Lung (tissue), 12 donors: Measurements from ENCODE around the gene ASB6. TPM values are rescaled to one million over a fixed set of nuclear protein-coding genes. Genes with fewer than 3 reads are reported as not detected.

Experiments used
- ATAC-seq: fragments of 200-7000 bp; cut with Tn5 transposase; one replicate; pipeline ENCODE4 v1.9.1; 2020; ENCODE audit warnings: moderate number of reproducible peaks; ENCODE audit not compliant: insufficient read depth, low FRiP score
- DNase-seq, 3 donors: peaks; one replicate each; pipeline ENCODE4 v3.0.0-alpha.2; 2013 to 2017
- H3K27ac ChIP-seq, 2 donors: one replicate each; pipeline ENCODE4 v1.5.1; 2013; ENCODE audit warnings: mild to moderate bottlenecking in 2 of 2, moderate library complexity in 2 of 2, control low read depth in 1 of 2, inconsistent platforms in 1 of 2, low read depth in 1 of 2, low read length in 1 of 2
- H3K27me3 ChIP-seq, 3 donors: one replicate each; pipeline ENCODE4 v1.5.1; 2013; ENCODE audit warnings: low read length in 2 of 3; ENCODE audit not compliant: control insufficient read depth in 3 of 3, insufficient read depth in 3 of 3
- H3K36me3 ChIP-seq, 4 donors: one replicate each; pipeline ENCODE4 v1.5.1; 2013; ENCODE audit warnings: low read length in 4 of 4, mild to moderate bottlenecking in 1 of 4, moderate library complexity in 1 of 4; ENCODE audit not compliant: control insufficient read depth in 4 of 4, insufficient read depth in 4 of 4
- H3K4me1 ChIP-seq, 5 donors: one replicate each; pipeline ENCODE4 v1.5.1; 2013; ENCODE audit warnings: low read length in 5 of 5, mild to moderate bottlenecking in 2 of 5, moderate library complexity in 1 of 5; ENCODE audit not compliant: control insufficient read depth in 5 of 5, insufficient read depth in 5 of 5
- H3K4me3 ChIP-seq: one replicate; pipeline ENCODE4 v1.5.1; 2013; ENCODE audit warnings: mild to moderate bottlenecking, control low read depth, moderate library complexity
- H3K9ac ChIP-seq, 2 donors: one replicate each; pipeline ENCODE4 v1.5.1; 2013; ENCODE audit warnings: low read length in 2 of 2, control low read depth in 1 of 2; ENCODE audit not compliant: insufficient read depth in 1 of 2
- H3K9me3 ChIP-seq, 4 donors: one replicate each; pipeline ENCODE4 v1.5.1; 2013; ENCODE audit warnings: low read length in 3 of 4, mild to moderate bottlenecking in 1 of 4, moderate library complexity in 1 of 4; ENCODE audit not compliant: control insufficient read depth in 4 of 4, insufficient read depth in 3 of 4
- CTCF ChIP-seq: IDR thresholded peaks from 2 replicates; pipeline ENCODE4 v1.5.1; 2012; ENCODE audit warnings: mild to moderate bottlenecking; ENCODE audit errors: control extremely low read depth, extremely low read depth
- WGBS, 2 donors: extraction: QIAGEN DNeasy Blood & Tissue Kit; methylation state at CpG; one replicate each; pipeline ENCODE4 v1.1.7; 2013; 5-methylcytosine and 5-hydroxymethylcytosine counted together
- polyA plus RNA-seq, 2 donors: library from polyadenylated mRNA; stranded (reverse); fragments of 200-250 nt; gene quantifications; one replicate each; pipeline ENCODE4 v1.2.1, GENCODE V29; 2013
- total RNA-seq, 2 donors: library from RNA; depleted of rRNA in 1 of 2; stranded (reverse); fragments of >200 nt in 1 of 2; gene quantifications; one replicate each; pipeline ENCODE4 v1.2.1, GENCODE V29; 2014 to 2021
- donor health status: control.
- donor health status: control.
- donor health status: Bipolar disorder and iron deficiency.
- donor health status: healthy.
- donor health status: DM: yes; HTN: yes; CAD: no.

ASB6 gene
- total and polyA plus RNA-seq, 4 donors, result 11.8 to 19.5 (median 16.1) TPM

- Histone ChIP-seq H3K27me3 (no peaks in the 10 kb centered on the region), H3K4me1 (peaks cover 0 to 42% (median 23%) of the 10 kb centered on the region in 5 donors), H3K4me3 (no peak overlapping the region), H3K27ac (peak overlapping the region in 1 of 2 donors; percentile 87), H3K9me3 (no peaks in the 10 kb centered on the region), H3K9ac (peak overlapping the region in 1 of 2 donors; percentile 32), H3K36me3 (no peaks in the 10 kb centered on the region)
- DNase-seq, result no peak
- ATAC-seq, result no peak
- no peak for TF ChIP-seq CTCF
- WGBS, 2 donors, result 78% methylated on average over 15 of the region's 15 CpGs
These were observed 35.6 kb downstream of the ASB6 start for GRCh38 chr9:129606161-129607026.

- no peak for TF ChIP-seq CTCF
- no peak overlapping the region for H3K4me3 ChIP-seq
- H3K9ac ChIP-seq, result no peak overlapping the region
- peaks cover 0 to 33% (median 16%) of the 10 kb centered on the region in 5 donors for H3K4me1 ChIP-seq
- ATAC-seq (no peak), DNase-seq (no peak)
- WGBS, 2 donors, result 56 to 60% methylated on average over 8 of the region's 8 CpGs
- H3K27me3 ChIP-seq, result no peaks in the 10 kb centered on the region
- H3K27ac ChIP-seq, result no peak overlapping the region
- H3K36me3 ChIP-seq, result no peaks in the 10 kb centered on the region
- H3K9me3 ChIP-seq, result no peaks in the 10 kb centered on the region
These were observed 37.2 kb downstream of the ASB6 start for GRCh38 chr9:129604766-129605163.

- Histone ChIP-seq H3K9me3 (no peaks in the 10 kb centered on the region), H3K4me3 (no peak overlapping the region), H3K27me3 (no peaks in the 10 kb centered on the region), H3K27ac (no peak overlapping the region), H3K36me3 (no peaks in the 10 kb centered on the region), H3K9ac (no peak overlapping the region), H3K4me1 (peaks cover 0 to 31% (median 14%) of the 10 kb centered on the region in 5 donors)
- 80 to 84% methylated on average over 12 of the region's 12 CpGs for WGBS, 2 donors
- ATAC-seq, result no peak
- no peak for TF ChIP-seq CTCF
- peak in 1 of 3 donors; percentile 47 for DNase-seq
These were observed 37.7 kb downstream of the ASB6 start for GRCh38 chr9:129604056-129604765.
